Dorsolateral prefrontal cortex (tissue), 118 donors: ENCODE data around the gene FCHO1. TPM values are rescaled to one million over a fixed set of nuclear protein-coding genes. Genes with fewer than 3 reads are reported as not detected.

ENCODE experiments used
- total RNA-seq, 120 experiments: library from RNA; stranded (reverse); gene quantifications; one replicate each; pipeline versions ENCODE4 v1.2.3 to v1.2.4, GENCODE V29; 2022

The FCHO1 gene
- total RNA-seq, 120 experiments from 2014 or later = 39.4 to 173 (median 76.8) TPM

Other genes with a start within 250 kb of the FCHO1 start
- gene PGLS, start 239.8 kb upstream of the FCHO1 start, total RNA-seq = 10 to 100 TPM; 22.9 to 45.0 (median 32.6) TPM
- 10 to 100 TPM; 20.9 to 73.4 (median 38.7) TPM for gene COLGALT1, start 195.8 kb upstream of the FCHO1 start, total RNA-seq
- 100 to 1,000 TPM in 114 of 120 experiments, 10 to 100 TPM in 6; 49.4 to 256 (median 166) TPM for gene UNC13A, start 63.1 kb upstream of the FCHO1 start, total RNA-seq
- gene MAP1S, start 32.0 kb upstream of the FCHO1 start, total RNA-seq = 100 to 1,000 TPM in 116 of 120 experiments, 10 to 100 TPM in 4; 88.0 to 219 (median 156) TPM
- gene B3GNT3, start 43.7 kb downstream of the FCHO1 start, total RNA-seq = under 1 TPM in 2 of 120 experiments, not detected in 118; 0.56 to 0.67 TPM
- 1 to 10 TPM in 36 of 120 experiments, under 1 TPM in 33, not detected in 51; 0.54 to 4.2 (median 1.0) TPM for gene INSL3, start 70.0 kb downstream of the FCHO1 start, total RNA-seq
- 10 to 100 TPM in 55 of 120 experiments, 1 to 10 TPM in 65; 4.2 to 25.1 (median 9.5) TPM for gene JAK3, start 96.5 kb downstream of the FCHO1 start, total RNA-seq
- gene RPL18A, start 108.4 kb downstream of the FCHO1 start, total RNA-seq = 100 to 1,000 TPM; 322 to 603 (median 418) TPM
- 1 to 10 TPM in 30 of 120 experiments, under 1 TPM in 37, not detected in 53; 0.12 to 8.7 (median 0.83) TPM for gene SLC5A5, start 120.5 kb downstream of the FCHO1 start, total RNA-seq
- gene CCDC124, start 181.5 kb downstream of the FCHO1 start, total RNA-seq = 100 to 1,000 TPM in 2 of 120 experiments, 10 to 100 TPM in 118; 46.6 to 103 (median 70.3) TPM
- gene KCNN1, start 215.6 kb downstream of the FCHO1 start, total RNA-seq = 100 to 1,000 TPM in 5 of 120 experiments, 10 to 100 TPM in 115; 21.3 to 177 (median 74.4) TPM